Measurements from ENCODE around the gene MAML1. TPM values are rescaled to one million over a fixed set of nuclear protein-coding genes. Genes with fewer than 3 reads are reported as not detected.

Gene MAML1
- total RNA-seq, 6 experiments from 2014 or later: 6.2 to 8.8 (median 8.0) TPM

GRCh38 chr5:179795863-179796833, 63.5 kb downstream of the MAML1 start:
- peak overlapping the region; percentile 43 to 75 (median 67) for H3K27ac ChIP-seq
- ATAC-seq (peak; percentile 76 to 87 (median 83)), DNase-seq (peak; percentile 88 to 90 (median 89))
- TF ChIP-seq CTCF (IDR thresholded peaks at IDR 0.05) (peak; percentile 85 to 97 (median 90)), POLR2A (IDR thresholded peaks at IDR 0.05) (peak; percentile 65)
- H3K4me3 ChIP-seq: peak overlapping the region; percentile 48 to 62 (median 56)
- 5% methylated on average over 13 of the region's 113 CpGs for WGBS (ENCODE audit: insufficient coverage, low coverage, low lambda C conversion rate, missing lambda C conversion rate)
- H3K9me3 ChIP-seq: no peaks in the 10 kb centered on the region
- H3K27me3 ChIP-seq: no peaks in the 10 kb centered on the region
- H3K4me1 ChIP-seq: peaks cover 0 to 18% (median 8%) of the 10 kb centered on the region in 4 donors
- intact Hi-C loops (cut with DNase I): loop anchor here (5.0 kb wide), 1 partner anchor 34 kb away; no protein-coding TSS in a partner anchor
- H3K36me3 ChIP-seq: peaks cover 6 to 41% (median 22%) of the 10 kb centered on the region in 4 donors

- TF ChIP-seq POLR2A (IDR thresholded peaks at IDR 0.05) (no peak), CTCF (IDR thresholded peaks at IDR 0.05) (no peak)
- ATAC-seq (no peak), DNase-seq (peak in 2 of 3 donors; percentile 50 to 59)
- Histone ChIP-seq H3K4me1 (peaks cover 0 to 20% (median 9%) of the 10 kb centered on the region in 4 donors), H3K27me3 (no peaks in the 10 kb centered on the region), H3K9me3 (no peaks in the 10 kb centered on the region), H3K27ac (peak overlapping the region; percentile 43 to 75 (median 67)), H3K36me3 (peaks cover 6 to 47% (median 22%) of the 10 kb centered on the region in 4 donors), H3K4me3 (peak overlapping the region; percentile 48 to 62 (median 56))
- intact Hi-C loops (cut with DNase I): loop anchor here (5.0 kb wide), 1 partner anchor 35 kb away; no protein-coding TSS in a partner anchor
- WGBS (ENCODE audit: insufficient coverage, low coverage, low lambda C conversion rate, missing lambda C conversion rate): 53% methylated on average over 11 of the region's 21 CpGs
Measured at GRCh38 chr5:179796877-179797608, 64.4 kb downstream of the MAML1 start.

- ATAC-seq: no peak
- Histone ChIP-seq H3K4me1 (peaks cover 0 to 26% (median 11%) of the 10 kb centered on the region in 4 donors), H3K36me3 (peaks cover 6 to 47% (median 22%) of the 10 kb centered on the region in 4 donors), H3K4me3 (no peak overlapping the region), H3K27ac (no peak overlapping the region), H3K27me3 (no peaks in the 10 kb centered on the region), H3K9me3 (no peaks in the 10 kb centered on the region)
- TF ChIP-seq CTCF (IDR thresholded peaks at IDR 0.05): no peak
- TF ChIP-seq POLR2A (IDR thresholded peaks at IDR 0.05): no peak
- WGBS (ENCODE audit: insufficient coverage, low coverage, low lambda C conversion rate, missing lambda C conversion rate): 80% methylated on average over 6 of the region's 30 CpGs
- intact Hi-C loops (cut with DNase I): loop anchor here (5.0 kb wide), 1 partner anchor 35 kb away; no protein-coding TSS in a partner anchor
- peak in 1 of 3 donors; percentile 56 for DNase-seq
Measured at GRCh38 chr5:179797741-179798140, 65.1 kb downstream of the MAML1 start.

- TF ChIP-seq POLR2A (IDR thresholded peaks at IDR 0.05): no peak
- TF ChIP-seq CTCF (IDR thresholded peaks at IDR 0.05): no peak
- no peaks in the 10 kb centered on the region for H3K27me3 ChIP-seq
- peaks cover 6 to 47% (median 22%) of the 10 kb centered on the region in 4 donors for H3K36me3 ChIP-seq
- intact Hi-C loops (cut with DNase I): loop anchor here (5.0 kb wide), 1 partner anchor 36 kb away; no protein-coding TSS in a partner anchor
- ATAC-seq (no peak), DNase-seq (peak in 1 of 3 donors; percentile 47)
- no peak overlapping the region for H3K27ac ChIP-seq
- no peaks in the 10 kb centered on the region for H3K9me3 ChIP-seq
- H3K4me1 ChIP-seq: peaks cover 0 to 31% (median 12%) of the 10 kb centered on the region in 4 donors
- 60% methylated on average over 1 of the region's 23 CpGs for WGBS (ENCODE audit: insufficient coverage, low coverage, low lambda C conversion rate, missing lambda C conversion rate)
- no peak overlapping the region for H3K4me3 ChIP-seq
Measured at GRCh38 chr5:179798144-179798770, 65.6 kb downstream of the MAML1 start.

Data from right lobe of liver (tissue), 6 donors.